Activated CD4-positive, CD25-positive, alpha-beta regulatory T cell treated with anti-CD3 and anti-CD28 coated beads, Interleukin-2, amount 50 U/mL, for 24 hours (primary cell): ENCODE measurements around the gene CCR9.

Source experiments
- ATAC-seq, 2 donors: fragments of 150-1000 bp; cut with Tn5 transposase; one replicate each; pipeline ENCODE4 v1.10.0; 2021; ENCODE audit warnings: mild to moderate bottlenecking in 1 of 2, moderate library complexity in 1 of 2

The CCR9 gene

GRCh38 chr3:45873036-45873435 is 13.3 kb upstream of the CCR9 start:
- no peak for ATAC-seq

GRCh38 chr3:45873638-45874037 is 12.7 kb upstream of the CCR9 start:
- ATAC-seq, result no peak

GRCh38 chr3:45874677-45875346 is 11.5 kb upstream of the CCR9 start:
- ATAC-seq, result no peak

- ATAC-seq, result no peak
These were observed 8.2 kb upstream of the CCR9 start for GRCh38 chr3:45878124-45878523.

- ATAC-seq, result no peak
These were observed 5.6 kb upstream of the CCR9 start for GRCh38 chr3:45880725-45881077.

GRCh38 chr3:45881078-45882022 is 5.0 kb upstream of the CCR9 start:
- peak; percentile 66 to 91 for ATAC-seq

- ATAC-seq, result peak in 1 of 2 donors; percentile 44
These were observed 1.8 kb upstream of the CCR9 start for GRCh38 chr3:45884368-45885201.

- ATAC-seq, result no peak
These were observed 942 bp downstream of the CCR9 start for GRCh38 chr3:45887285-45887684.

GRCh38 chr3:45887759-45888511 is 1.6 kb downstream of the CCR9 start:
- ATAC-seq, result no peak

- no peak for ATAC-seq
These were observed 3.0 kb downstream of the CCR9 start for GRCh38 chr3:45889337-45889736.

GRCh38 chr3:45890405-45890804 is 4.1 kb downstream of the CCR9 start:
- ATAC-seq, result no peak

- ATAC-seq, result no peak
These were observed 5.8 kb downstream of the CCR9 start for GRCh38 chr3:45892161-45892560.

GRCh38 chr3:45894015-45894414 is 7.7 kb downstream of the CCR9 start:
- no peak for ATAC-seq

- ATAC-seq, result no peak
These were observed 9.5 kb downstream of the CCR9 start for GRCh38 chr3:45895686-45896468.

- no peak for ATAC-seq
These were observed 10.6 kb downstream of the CCR9 start for GRCh38 chr3:45896956-45897355.

GRCh38 chr3:45904931-45905330 is 18.6 kb downstream of the CCR9 start:
- ATAC-seq, result peak; percentile 75 to 80

- ATAC-seq, result no peak
These were observed 19.4 kb downstream of the CCR9 start for GRCh38 chr3:45905755-45906154.

GRCh38 chr3:45906681-45907407 is 20.5 kb downstream of the CCR9 start:
- no peak for ATAC-seq

GRCh38 chr3:45907769-45908705 is 21.7 kb downstream of the CCR9 start:
- ATAC-seq, result peak; percentile 54 to 71

- no peak for ATAC-seq
These were observed 22.4 kb downstream of the CCR9 start for GRCh38 chr3:45908761-45909160.
